Measurements from ENCODE around the gene YPEL1. TPM values are rescaled to one million over a fixed set of nuclear protein-coding genes. Genes with fewer than 3 reads are reported as not detected.

The YPEL1 gene
- total and polyA plus RNA-seq, 2 of the 13 experiments (the other 11 are each of a cell fraction or from before 2014, with no cell fraction given): 0.33 to 2.5 TPM

DNA sequence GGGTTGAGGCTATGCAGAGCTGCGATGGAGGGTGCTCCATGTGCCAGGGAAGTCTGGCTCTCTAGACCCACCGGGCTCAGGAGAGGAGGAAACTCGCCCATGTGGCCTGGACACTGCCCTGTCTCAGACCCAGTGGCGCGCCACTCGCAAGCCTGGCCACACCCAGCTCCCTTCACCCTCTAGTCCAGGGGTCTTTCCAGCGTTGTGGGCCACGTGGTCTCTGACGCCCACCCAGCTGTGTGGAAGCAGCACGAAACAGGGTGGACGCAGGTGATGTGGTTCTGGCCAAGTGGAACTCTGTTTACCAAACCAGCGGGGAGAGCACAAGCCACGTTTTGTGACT lies 41.6 kb downstream of the YPEL1 start:
- Histone ChIP-seq H3K4me1 (ENCODE audit: insufficient read depth, low read length) (no peaks in the 10 kb centered on the region), H4K20me1 (ENCODE audit: insufficient read depth, low read length) (no peaks in the 10 kb centered on the region), H3K27me3 (ENCODE audit: control insufficient read depth in 1 of 2, insufficient read depth in 2 of 2, low read length in 2 of 2) (no peaks in the 10 kb centered on the region), H3K4me2 (ENCODE audit: low read depth, low read length) (no peak overlapping the region), H3K9ac (ENCODE audit: insufficient read depth, low read depth, low read length) (no peak overlapping the region), H2AFZ (ENCODE audit: low read length) (no peak overlapping the region), H3K36me3 (replicated peaks in 1 of 2; ENCODE audit: control insufficient read depth in 1 of 2, insufficient read depth in 2 of 2, low read length in 2 of 2) (peaks cover 19 to 62% of the 10 kb centered on the region in 2 experiments), H3K9me3 (ENCODE audit: low read length) (no peaks in the 10 kb centered on the region), H3K4me3 (replicated peaks in 1 of 3; ENCODE audit: insufficient read depth in 1 of 3, low read depth in 2 of 3, low read length in 3 of 3) (no peak overlapping the region), H3K79me2 (ENCODE audit: insufficient read depth, low read length) (no peaks in the 10 kb centered on the region), H3K27ac (ENCODE audit: extremely low read length, insufficient read depth, low read length) (no peak overlapping the region)
- BruUV-seq (replicated peaks): no TSS peak
- CTCF ChIA-PET (ENCODE audit: low intra/inter-chr PET ratio, low total read pairs): no interaction called here
- TF ChIP-seq, protein P1, sequence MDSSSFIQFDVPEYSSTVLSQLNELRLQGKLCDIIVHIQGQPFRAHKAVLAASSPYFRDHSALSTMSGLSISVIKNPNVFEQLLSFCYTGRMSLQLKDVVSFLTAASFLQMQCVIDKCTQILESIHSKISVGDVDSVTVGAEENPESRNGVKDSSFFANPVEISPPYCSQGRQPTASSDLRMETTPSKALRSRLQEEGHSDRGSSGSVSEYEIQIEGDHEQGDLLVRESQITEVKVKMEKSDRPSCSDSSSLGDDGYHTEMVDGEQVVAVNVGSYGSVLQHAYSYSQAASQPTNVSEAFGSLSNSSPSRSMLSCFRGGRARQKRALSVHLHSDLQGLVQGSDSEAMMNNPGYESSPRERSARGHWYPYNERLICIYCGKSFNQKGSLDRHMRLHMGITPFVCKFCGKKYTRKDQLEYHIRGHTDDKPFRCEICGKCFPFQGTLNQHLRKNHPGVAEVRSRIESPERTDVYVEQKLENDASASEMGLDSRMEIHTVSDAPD (CRISPR knock-in tag; IDR thresholded peaks at IDR 0.05): no peak
- no peak for TF ChIP-seq FOXJ3 (CRISPR knock-in tag; IDR thresholded peaks at IDR 0.05; ENCODE audit: borderline replicate concordance)
- no peak for TF ChIP-seq ZNF615 (CRISPR knock-in tag; IDR thresholded peaks at IDR 0.05; ENCODE audit: borderline replicate concordance)
- no peak for TF ChIP-seq ZNF143 (CRISPR knock-in tag; IDR thresholded peaks at IDR 0.05)
- TF ChIP-seq TBP (CRISPR knock-in tag; IDR thresholded peaks at IDR 0.05): no peak
- TF ChIP-seq ZNF329 (CRISPR knock-in tag; IDR thresholded peaks at IDR 0.05; ENCODE audit: low read depth): no peak
- FAIRE-seq (no peak), DNase-seq (ENCODE audit: low spot score) (no peak), ATAC-seq (no peak)
- 96% methylated on average over 7 of the region's 13 CpGs for WGBS (ENCODE audit: low lambda C conversion rate)
- intact Hi-C loops (cut with micrococcal nuclease; ENCODE audit: unreplicated experiment) (no loop called here), in situ Hi-C loops (cut with HindIII; ENCODE audit: extremely low pct_ligation_motif_present, low pct_unique_long_range_greater_than_20kb) (no loop called here)
- POLR2A ChIA-PET: interaction anchor here (2.1 kb wide), 1 partner anchor 16 kb away, joined by 5 read pairs; no protein-coding TSS in a partner anchor

DNA sequence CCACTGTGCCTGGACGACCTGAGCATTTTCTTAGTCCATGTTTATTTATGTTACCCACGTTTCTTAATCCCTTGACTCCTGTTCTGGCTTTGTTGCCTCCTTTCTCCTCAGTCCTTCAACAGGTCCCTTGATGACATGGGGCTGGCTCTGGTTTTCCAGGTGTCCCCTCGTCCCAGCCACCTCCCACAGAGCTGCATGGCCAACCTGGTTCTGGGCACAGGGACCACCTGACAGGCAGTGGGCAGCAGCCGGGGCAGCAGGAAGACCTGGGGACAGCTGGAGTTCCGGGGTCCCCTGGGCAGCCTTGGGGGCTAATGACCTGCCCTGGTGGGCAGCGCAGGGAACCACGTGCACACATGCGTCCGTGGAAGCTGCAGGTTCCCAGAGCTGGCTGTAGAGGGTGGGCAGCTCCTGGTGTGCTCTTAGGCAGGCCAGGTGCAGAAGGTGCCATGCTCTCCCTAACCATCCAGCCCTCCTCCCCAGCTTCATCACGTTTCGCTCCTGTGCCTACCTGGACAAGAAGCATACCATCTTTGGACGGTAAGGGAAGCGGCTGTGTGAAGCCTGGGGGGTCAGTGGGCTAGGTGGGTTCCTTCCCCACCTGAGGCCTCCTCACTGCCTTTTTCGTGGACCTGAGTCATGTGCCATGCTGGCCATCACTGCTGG lies 42.1 kb downstream of the YPEL1 start:
- in situ Hi-C loops (cut with HindIII; ENCODE audit: extremely low pct_ligation_motif_present, low pct_unique_long_range_greater_than_20kb): no loop called here
- WGBS (ENCODE audit: low lambda C conversion rate): 91% methylated on average over 8 of the region's 14 CpGs
- no peak for ATAC-seq
- TF ChIP-seq, protein P2, sequence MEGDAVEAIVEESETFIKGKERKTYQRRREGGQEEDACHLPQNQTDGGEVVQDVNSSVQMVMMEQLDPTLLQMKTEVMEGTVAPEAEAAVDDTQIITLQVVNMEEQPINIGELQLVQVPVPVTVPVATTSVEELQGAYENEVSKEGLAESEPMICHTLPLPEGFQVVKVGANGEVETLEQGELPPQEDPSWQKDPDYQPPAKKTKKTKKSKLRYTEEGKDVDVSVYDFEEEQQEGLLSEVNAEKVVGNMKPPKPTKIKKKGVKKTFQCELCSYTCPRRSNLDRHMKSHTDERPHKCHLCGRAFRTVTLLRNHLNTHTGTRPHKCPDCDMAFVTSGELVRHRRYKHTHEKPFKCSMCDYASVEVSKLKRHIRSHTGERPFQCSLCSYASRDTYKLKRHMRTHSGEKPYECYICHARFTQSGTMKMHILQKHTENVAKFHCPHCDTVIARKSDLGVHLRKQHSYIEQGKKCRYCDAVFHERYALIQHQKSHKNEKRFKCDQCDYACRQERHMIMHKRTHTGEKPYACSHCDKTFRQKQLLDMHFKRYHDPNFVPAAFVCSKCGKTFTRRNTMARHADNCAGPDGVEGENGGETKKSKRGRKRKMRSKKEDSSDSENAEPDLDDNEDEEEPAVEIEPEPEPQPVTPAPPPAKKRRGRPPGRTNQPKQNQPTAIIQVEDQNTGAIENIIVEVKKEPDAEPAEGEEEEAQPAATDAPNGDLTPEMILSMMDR (CRISPR knock-in tag; IDR thresholded peaks at IDR 0.05): no peak
- TF ChIP-seq ZNF484 (CRISPR knock-in tag; IDR thresholded peaks at IDR 0.05; ENCODE audit: borderline replicate concordance, low read depth): no peak
- no peak for TF ChIP-seq ZNF383 (CRISPR knock-in tag; IDR thresholded peaks at IDR 0.05; ENCODE audit: borderline replicate concordance)
- no peak for TF ChIP-seq BRCA1 (CRISPR knock-in tag; IDR thresholded peaks at IDR 0.05)
- TF ChIP-seq FOSL2 (CRISPR knock-in tag; IDR thresholded peaks at IDR 0.05): no peak
- no peak for TF ChIP-seq ZFP36 (IDR thresholded peaks at IDR 0.05; ENCODE audit: borderline replicate concordance, low read depth, low read length, partially characterized antibody)
- no peak for TF ChIP-seq SALL2 (CRISPR knock-in tag; IDR thresholded peaks at IDR 0.05)
- TF ChIP-seq ZNF136 (CRISPR knock-in tag; IDR thresholded peaks at IDR 0.05; ENCODE audit: low read depth): no peak

More for the DNA sequence above, 42.1 kb downstream of the YPEL1 start:
- H2AFZ ChIP-seq (ENCODE audit: low read length): no peak overlapping the region
- POLR2A ChIA-PET: interaction anchor here (0.7 to 2.1 kb wide), 2 partner anchors 16 to 35 kb away, joined by 3 to 5 read pairs; no protein-coding TSS in a partner anchor
- intact Hi-C loops (cut with micrococcal nuclease; ENCODE audit: unreplicated experiment): no loop called here
- H3K4me2 ChIP-seq (ENCODE audit: low read depth, low read length): no peak overlapping the region
- FAIRE-seq: no peak
- DNase-seq (ENCODE audit: low spot score): no peak
- H3K27ac ChIP-seq (ENCODE audit: extremely low read length, insufficient read depth, low read length): no peak overlapping the region
- no peaks in the 10 kb centered on the region for H4K20me1 ChIP-seq (ENCODE audit: insufficient read depth, low read length)
- no peaks in the 10 kb centered on the region for H3K9me3 ChIP-seq (ENCODE audit: low read length)
- H3K36me3 ChIP-seq (replicated peaks in 1 of 2; ENCODE audit: control insufficient read depth in 1 of 2, insufficient read depth in 2 of 2, low read length in 2 of 2): peaks cover 23 to 67% of the 10 kb centered on the region in 2 experiments
- CTCF ChIA-PET (ENCODE audit: low intra/inter-chr PET ratio, low total read pairs): no interaction called here
- no peaks in the 10 kb centered on the region for H3K27me3 ChIP-seq (ENCODE audit: control insufficient read depth in 1 of 2, insufficient read depth in 2 of 2, low read length in 2 of 2)
- no peak overlapping the region for H3K9ac ChIP-seq (ENCODE audit: insufficient read depth, low read depth, low read length)
- no TSS peak for BruUV-seq (replicated peaks)
- no peak overlapping the region for H3K4me3 ChIP-seq (replicated peaks in 1 of 3; ENCODE audit: insufficient read depth in 1 of 3, low read depth in 2 of 3, low read length in 3 of 3)
- H3K4me1 ChIP-seq (ENCODE audit: insufficient read depth, low read length): no peaks in the 10 kb centered on the region
- no peaks in the 10 kb centered on the region for H3K79me2 ChIP-seq (ENCODE audit: insufficient read depth, low read length)

All from HepG2 (cell line).